Colon (tissue), 2 donors: ENCODE measurements around the gene HMG20B.
"Not testable (repeated sequence)": the region's sequence is repeated elsewhere in the genome, so short reads cannot be mapped to it uniquely, and the experiment has no call there.

Experiments used
- FAIRE-seq: peaks from 2 replicates; lab custom pipeline; 2012; peaks lifted over from hg19 to GRCh38; lab: Jason Lieb, UNC
- donor health status: control.
- donor health status: control.

HMG20B gene

DNA sequence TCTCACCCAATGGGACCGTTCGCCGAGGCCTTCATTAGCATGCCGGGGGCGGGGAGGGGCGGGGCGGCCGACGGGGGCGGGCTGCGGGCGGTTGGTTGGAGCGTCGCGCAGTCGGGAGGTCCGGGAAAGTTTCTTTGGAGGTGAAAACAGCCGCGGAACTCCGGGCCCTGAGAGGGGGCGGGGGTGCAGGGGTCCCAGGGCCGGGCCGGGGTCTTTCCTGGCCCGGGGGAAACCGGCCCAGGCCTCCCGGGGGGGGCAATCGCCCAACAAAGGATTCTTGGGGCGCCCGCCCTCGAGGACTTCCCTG, at the start of gene HMG20B:
Gene HMG20B, plus strand, starts transcription at position 90 of the 307 bp plus-strand sequence. CDS start 366 bp downstream, outside the sequence.
- FAIRE-seq, result no peak

DNA sequence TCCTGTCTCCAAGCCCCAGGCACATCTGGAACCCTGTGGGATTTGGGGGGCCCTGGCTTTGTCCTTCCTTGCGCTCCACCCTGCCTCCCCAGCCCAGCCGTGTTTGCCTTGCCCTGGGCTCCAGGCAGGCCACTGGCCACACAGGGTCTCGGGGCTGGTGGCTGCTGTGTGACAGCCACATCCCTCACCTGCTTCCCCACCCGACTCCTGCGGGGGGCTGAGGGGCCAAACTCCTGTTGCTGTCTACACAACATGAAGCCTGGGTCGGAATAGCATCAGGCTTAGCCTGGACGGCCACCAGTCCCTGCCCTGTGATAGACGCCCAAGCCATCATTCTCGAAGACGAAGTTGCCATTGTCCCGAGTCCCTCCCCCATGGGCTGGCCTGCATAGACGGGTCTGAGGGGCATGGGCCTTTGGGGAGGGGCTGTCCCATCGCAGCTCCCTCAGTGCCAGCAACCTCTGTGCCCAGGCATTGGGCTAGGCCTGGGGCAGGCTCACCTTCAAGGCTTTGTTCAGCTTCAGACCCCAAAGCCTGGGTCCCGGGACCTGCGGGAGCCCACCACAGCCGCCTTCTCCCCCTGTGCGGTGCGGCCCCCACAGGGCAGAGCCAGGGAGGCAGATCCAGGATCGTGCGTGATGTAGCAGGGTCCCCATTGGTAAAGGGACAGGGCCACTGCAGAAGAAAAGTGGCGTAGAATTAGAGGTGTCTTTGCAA, 49.2 kb upstream of the HMG20B start:
- no peak for FAIRE-seq

DNA sequence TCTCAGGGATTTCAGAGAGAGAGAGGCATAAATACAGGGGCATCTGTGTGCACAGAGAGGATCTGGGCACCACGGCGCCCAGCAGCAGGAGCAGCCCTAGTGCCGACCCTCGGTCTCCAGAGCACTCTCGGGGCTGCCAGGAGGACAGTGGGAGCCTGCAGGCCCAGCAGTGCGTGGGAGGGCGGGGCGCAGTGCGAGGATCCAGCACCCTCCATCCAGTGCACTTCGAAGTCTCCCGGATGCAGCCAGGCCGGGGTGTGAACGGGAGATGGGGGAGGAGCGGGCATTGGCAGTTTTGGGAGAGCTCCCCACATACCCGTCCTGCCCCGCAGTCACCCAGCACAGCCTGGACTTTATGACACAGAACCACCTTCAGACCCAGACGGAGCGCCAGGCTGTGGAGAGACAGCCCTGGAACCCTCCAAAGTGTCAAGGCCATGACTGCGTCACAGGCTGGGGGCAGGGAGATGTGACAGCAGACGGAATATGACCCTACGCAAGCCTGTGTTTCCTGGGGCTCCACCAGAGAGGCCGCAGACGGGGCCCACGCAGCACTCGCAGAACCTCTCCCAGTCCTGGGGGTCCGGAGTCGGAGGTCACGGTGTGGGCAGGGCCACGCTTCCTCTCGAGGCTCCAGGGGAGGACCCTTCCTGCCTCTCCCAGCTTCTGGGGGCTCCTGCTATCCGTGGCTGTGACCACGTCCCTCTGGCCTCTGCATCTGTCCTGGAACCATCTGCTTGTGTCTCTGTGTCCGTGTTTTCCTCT, 48.5 kb upstream of the HMG20B start:
- FAIRE-seq, result no peak

DNA sequence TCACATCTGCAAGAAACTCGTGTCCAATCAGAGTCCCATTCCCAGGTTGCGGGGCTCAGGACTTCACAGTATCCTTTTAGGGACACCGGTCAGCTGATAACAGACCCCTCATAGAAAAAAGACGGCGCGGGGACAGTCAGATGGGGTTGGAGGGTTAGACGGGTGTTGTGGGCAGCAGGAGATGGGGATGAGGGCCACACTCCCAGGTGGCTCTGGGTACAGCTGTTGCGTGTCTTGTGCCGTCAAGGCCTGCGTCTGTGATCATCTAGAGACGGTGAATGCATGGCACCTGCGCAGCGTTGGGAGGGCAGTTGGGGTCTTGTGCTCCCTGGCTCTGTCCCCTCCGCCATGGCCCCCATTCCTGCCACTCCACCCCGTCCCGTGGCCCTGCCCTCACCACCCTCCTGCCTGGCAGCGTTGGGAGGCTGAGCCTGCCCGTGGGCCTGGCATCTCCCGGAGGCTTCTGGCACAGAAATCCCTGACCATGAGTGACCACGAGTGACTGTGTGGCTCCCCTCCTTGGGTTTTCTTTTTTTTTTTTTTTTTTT, 47.8 kb upstream of the HMG20B start:
- no peak for FAIRE-seq

DNA sequence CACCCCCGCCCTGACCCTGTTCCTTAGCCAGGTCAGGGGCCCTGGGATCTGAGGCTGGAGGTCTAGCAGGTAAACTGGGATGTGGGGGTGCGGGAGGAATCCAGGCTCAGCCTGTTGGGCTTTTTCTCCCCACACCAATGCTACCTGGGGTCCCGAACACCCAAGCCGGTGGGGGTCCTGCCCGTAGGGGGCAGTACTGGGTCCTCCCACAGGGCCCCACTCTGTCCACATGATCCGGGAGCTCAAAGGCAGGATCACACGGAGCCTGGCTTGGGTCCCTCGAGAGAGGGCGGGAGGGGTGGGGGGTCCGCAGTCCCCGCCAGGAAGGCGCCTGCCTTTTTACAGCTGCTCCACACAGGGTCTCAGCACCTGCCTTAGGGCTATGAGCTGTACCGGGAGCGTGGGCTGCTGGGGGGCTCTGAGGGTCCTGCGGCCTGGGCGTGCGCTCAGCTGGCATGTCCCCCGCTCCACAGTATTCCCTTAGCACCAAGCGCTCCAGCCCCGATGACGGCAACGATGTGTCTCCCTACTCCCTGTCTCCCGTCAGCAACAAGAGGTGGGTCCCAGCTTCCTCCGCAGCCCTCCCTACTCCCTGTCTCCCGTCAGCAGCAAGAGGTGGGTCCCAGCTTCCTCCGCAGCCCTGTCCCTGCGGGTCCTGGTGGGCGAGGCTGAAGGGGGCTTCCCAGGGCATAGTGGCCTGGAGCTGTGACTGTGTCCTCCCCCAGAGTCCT, 46.1 kb upstream of the HMG20B start:
- no peak for FAIRE-seq

DNA sequence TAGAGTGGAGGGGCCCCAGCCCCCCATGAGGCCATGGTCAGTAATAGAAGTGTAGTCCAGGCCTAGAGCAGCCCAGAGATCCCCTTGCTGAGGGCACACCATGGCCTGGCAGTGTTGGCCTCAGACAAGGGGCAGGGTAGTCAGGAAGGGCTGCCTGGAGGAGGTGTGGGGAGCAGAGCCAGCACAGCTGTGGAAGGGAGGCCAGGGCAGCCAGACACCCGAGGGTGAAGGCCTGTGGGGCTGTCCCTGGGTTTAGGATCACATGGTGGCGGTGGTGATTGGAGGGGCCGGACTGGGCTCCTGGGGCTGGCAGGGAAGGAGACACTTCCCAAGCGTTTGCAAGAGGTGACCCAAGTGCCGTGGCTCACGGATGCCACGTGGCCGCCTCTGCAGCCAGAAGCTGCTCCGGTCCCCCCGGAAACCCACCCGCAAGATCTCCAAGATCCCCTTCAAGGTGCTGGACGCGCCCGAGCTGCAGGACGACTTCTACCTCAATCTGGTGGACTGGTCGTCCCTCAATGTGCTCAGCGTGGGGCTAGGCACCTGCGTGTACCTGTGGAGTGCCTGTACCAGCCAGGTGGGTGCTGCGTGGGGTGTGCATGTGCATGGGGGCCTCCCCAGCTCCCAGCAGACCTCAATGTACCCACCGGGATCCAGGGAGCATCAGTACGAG, 45.4 kb upstream of the HMG20B start:
- no peak for FAIRE-seq

DNA sequence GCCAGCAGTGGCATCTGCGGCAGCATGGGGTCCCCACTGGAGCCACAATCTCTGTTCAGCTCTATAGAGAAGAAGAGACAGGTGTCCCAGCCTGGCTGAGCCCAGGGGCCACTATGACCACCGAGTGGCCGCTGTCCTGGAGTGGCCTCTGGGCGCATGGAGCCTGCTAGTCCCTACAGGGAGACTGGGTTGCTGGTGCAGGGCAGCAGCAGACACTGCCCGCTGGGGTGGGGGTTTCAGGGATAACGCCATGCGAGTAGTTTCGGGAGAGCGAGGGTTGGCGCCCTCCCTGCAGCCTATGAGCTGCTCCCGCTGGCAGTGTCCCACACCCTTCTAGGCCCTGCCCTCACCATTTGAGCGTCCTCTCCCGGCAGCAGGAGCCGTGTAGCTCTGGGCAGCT, 44.7 kb upstream of the HMG20B start:
- FAIRE-seq, result no peak

DNA sequence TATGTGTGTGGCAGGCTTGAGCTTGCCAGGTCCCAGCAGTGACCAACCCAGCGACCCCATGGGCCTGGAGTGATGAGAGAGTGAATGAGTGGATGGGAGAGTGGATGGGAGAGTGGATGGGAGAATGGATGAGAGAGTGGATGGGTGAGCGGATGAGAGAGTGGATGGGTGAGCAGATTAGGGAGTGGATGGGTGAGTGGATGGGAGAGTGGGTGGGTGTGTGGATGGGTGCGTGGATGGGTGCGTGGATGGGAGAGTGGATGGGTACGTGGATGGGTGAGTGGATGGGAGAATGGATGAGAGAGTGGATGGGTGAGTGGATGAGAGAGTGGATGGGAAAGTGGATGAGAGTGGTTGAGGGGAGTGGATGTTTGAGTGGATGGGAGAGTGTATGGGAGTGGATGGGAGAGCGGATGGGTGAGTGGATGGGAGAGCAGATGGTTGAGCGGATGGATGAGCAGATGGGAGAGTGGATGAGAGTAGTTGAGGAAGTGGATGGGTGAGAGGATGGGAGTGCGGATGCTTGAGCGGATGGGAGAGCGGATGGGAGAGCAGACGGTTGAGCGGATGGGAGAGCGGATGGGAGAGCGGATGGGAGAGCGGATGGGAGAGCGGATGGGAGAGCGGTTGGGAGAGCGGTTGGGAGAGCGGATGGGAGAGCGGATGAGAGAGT, 44.1 kb upstream of the HMG20B start:
- no peak for FAIRE-seq

DNA sequence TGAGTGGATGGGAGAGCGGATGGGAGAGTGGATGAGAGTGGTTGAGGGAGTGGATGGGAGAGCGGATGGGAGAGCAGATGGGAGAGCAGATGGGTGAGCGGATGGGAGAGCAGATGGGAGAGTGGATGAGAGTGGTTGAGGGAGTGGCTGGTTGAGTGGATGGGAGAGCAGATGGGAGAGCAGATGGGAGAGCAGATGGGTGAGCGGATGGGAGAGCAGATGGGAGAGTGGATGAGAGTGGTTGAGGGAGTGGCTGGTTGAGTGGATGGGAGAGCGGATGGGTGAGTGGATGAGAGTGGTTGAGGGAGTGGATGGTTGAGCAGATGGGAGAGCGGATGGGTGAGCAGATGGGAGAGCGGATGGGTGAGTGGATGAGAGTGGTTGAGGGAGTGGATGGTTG, 43.4 kb upstream of the HMG20B start:
- not testable (repeated sequence) for FAIRE-seq

DNA sequence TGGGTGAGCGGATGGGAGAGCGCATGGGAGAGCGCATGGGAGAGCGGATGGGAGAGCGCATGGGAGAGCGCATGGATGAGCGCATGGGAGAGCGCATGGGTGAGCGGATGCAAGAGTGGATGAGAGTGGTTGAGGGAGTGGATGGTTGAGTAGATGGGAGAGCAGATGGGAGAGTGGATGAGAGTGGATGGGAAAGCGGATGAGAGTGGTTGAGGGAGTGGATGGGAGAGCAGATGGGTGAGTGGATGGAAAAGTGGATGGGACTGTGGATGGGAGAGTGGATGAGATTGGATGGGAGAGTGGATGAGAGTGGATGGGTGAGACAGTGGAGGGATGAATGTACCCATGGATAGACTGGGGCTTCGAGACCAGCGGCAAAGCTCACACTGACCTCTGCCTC, 42.4 kb upstream of the HMG20B start:
- FAIRE-seq, result no peak

DNA sequence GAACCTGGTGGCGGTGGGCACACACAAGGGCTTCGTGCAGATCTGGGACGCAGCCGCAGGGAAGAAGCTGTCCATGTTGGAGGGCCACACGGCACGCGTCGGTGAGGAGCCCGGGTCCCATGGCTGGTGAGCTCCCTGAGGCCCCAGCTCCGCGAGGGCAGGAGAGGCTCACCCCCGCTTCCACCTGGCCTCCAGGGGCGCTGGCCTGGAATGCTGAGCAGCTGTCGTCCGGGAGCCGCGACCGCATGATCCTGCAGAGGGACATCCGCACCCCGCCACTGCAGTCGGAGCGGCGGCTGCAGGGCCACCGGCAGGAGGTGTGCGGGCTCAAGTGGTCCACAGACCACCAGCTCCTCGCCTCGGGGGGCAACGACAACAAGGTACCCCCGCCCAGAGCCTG, 41.0 kb upstream of the HMG20B start:
- no peak for FAIRE-seq

DNA sequence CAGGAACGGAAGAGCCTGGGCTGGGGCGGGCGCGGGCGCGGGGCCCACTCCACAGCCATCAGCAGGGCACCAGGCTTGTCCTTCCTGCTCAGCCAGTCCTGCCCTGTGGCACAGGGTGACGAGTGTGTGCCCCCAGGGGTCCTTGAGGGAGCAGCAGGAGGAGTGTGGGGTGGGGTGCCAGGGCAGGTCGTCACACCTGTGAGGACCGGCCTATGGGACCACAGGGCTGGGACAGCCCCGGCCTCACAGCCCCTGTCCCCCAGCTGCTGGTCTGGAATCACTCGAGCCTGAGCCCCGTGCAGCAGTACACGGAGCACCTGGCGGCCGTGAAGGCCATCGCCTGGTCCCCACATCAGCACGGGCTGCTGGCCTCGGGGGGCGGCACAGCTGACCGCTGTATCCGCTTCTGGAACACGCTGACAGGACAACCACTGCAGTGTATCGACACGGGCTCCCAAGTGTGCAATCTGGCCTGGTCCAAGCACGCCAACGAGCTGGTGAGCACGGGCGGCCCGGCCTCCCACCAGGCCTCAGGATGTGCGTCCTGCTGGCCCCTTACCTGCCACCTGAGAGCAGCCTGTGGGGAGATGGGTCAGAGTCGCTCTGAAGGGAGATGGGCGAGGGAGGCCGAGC, 40.5 kb upstream of the HMG20B start:
- FAIRE-seq, result no peak

DNA sequence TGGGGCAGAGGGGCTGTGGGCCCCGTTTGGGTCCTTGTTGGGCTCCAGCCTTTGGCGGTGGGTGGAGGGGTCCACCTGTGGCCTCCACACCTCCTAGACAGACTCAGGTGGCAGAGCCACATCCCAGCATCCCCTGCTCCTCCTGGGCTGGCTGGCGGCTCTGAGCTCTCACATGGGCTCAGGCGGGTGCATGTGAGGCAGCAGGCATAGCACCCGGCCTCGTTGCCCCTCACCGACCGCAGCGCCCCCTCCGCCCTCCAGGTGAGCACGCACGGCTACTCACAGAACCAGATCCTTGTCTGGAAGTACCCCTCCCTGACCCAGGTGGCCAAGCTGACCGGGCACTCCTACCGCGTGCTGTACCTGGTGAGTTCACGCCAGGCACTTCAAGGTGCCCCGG, 39.7 kb upstream of the HMG20B start:
- FAIRE-seq, result no peak

DNA sequence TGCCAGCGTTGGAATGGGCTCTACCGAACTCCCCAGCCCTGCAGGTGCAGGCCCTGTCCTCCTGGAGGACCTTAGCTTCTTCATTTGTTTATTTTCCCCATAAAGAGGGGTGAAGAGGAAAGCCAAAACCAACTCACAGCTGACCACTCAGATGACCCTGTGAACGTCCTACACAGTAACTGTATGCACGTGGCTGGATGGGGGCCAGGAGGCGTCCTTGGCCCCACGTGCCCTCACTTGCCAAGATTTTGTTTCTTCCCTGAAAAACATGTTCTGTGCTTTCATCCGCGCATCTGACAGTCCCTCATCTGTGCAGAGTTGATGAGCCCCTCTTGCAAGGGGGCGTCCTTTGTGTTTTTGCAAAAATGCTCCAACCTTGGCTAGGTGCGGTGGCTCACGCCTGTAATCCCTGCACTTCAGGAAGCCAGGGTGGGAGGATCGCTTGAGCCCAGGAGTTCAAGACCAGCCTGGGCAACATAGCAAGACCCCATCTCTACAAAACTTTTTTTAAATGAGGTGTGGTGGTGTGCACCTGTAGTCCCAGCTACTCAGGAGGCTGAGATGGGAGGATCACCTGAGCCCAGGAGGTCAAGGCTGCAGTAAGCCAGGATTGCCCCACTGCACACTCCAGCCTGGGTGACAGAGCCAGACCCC, 39.1 kb upstream of the HMG20B start:
- no peak for FAIRE-seq

DNA sequence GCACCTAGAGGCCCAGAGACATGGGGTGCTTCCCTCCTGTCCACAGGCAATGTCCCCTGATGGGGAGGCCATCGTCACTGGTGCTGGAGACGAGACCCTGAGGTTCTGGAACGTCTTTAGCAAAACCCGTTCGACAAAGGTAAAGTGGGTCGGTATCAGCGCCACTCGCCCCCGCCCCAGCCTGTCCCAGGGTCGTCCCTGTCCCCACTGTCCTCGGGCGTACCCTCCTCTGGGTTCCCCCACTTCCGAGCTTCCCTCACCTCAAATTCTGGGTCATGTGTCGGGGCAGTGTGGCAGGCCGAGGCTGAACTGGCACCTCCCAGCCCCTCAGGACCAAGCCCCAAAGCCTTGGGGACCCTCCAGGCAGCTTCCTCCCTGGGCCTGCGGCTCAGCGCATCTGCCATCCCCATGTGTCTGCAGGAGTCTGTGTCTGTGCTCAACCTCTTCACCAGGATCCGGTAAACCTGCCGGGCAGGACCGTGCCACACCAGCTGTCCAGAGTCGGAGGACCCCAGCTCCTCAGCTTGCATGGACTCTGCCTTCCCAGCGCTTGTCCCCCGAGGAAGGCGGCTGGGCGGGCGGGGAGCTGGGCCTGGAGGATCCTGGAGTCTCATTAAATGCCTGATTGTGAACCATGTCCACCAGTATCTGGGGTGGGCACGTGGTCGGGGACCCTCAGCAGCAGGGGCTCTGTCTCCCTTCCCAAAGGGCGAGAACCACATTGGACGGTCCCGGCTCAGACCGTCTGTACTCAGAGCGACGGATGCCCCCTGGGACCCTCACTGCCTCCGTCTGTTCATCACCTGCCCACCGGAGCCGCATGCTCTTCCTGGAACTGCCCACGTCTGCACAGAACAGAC, 38.1 kb upstream of the HMG20B start:
- no peak for FAIRE-seq

DNA sequence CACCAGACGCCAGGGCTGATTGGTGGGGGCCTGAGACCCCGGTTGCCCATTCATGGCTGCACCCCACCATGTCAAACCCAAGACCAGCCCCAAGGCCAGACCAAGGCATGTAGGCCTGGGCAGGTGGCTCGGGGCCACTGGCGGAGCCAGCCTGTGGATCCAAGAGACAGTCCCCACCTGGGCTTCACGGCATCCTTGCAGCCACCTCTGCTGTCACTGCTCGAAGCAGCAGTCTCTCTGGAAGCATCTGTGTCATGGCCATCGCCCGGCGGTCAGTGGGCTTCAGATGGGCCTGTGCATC, 37.6 kb upstream of the HMG20B start:
- no peak for FAIRE-seq

DNA sequence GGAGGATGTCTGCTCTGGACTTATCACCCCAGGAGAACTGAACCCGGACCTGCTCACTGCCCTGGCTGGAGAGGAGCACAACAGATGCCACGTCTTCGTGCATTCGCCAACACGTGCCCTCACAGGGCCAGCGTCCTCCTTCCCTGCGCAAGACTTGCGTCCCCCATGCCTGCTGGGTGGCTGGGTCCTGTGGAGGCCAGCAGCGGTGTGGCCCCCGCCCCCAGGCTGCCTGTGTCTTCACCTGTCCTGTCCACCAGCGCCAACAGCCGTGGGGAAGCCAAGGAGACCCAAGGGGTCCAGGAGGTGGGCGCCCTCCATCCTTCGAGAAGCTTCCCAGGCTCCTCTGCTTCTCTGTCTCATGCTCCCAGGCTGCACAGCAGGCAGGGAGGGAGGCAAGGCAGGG, 37.2 kb upstream of the HMG20B start:
- no peak for FAIRE-seq

DNA sequence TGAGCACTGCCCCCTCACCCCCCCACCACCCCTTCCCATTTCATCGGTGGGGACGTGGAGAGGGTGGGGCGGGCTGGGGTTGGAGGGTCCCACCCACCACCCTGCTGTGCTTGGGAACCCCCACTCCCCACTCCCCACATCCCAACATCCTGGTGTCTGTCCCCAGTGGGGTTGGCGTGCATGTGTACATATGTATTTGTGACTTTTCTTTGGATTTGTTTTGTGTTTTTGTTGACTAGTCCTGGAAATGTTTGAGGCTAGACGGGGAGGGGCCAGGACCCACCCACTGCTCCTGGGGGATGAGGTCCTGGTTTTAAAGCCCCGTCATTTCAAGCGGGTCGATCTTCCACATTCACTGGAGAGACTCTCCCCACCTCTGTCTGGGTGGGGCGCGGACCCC, 36.8 kb upstream of the HMG20B start:
- FAIRE-seq, result no peak

DNA sequence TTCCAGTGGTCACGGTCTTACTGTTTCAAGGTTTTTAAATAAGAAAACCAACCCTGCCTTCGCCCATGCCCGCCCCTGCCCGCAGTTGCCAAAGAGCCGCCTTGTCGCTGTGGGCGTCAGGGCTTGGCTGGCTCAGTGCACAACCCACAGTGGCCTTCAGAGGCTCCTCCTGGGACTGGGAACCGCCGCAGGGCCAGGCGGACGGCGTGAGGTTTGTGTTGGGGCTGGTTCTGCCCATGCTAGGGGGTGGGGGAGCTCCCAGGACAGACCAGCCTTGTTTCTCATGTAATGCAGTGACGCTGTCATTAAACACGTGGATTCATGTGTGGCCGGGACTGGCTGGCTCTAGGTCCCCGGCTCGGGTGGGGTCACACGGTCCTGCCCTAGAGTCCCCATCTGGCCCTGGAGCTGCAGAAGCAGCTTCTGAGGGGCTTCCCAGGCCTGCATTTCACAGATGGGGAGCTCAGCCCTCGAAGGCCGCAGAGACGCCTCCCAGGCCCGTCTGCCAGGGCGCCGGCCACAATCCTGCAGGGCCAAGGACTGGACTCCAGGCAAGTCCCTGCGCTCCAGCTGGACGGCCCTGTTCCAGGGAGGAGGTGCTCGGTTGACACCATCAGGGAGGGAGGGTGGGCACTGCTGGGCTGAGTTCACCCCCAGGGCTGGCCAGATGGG, 36.2 kb upstream of the HMG20B start:
- no peak for FAIRE-seq

DNA sequence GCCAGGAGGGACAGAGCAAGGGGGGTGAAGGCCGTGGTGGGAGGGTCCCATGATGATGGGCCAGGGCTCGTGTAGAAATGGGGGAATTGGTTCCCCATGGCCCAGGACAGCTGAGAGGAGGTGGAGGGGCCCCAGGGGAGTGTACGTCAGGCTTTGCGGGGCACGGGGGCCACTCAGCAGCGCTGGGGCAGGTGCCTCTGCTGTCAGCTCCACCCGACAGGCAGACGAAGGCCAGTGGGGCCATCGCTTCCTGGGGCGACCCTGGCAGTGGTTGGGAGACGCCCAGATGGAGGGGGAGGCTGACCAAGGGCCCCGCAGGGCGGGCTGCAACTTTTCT, 35.7 kb upstream of the HMG20B start:
- FAIRE-seq, result no peak
